HPDE6-E6E7 (cell line): Measurements from ENCODE around the gene C19orf73.
A peak's percentile ranks its signal among the peaks of the same experiment; 100 is the strongest.
"Not testable (repeated sequence)": the region's sequence is repeated elsewhere in the genome, so short reads cannot be mapped to it uniquely, and the experiment has no call there.

ENCODE experiments used
- DNase-seq: peaks from one replicate; pipeline ENCODE4 v3.0.0; 2011; ENCODE audit warnings: missing footprints; ENCODE audit errors: extremely low spot score

C19orf73 gene

DNA sequence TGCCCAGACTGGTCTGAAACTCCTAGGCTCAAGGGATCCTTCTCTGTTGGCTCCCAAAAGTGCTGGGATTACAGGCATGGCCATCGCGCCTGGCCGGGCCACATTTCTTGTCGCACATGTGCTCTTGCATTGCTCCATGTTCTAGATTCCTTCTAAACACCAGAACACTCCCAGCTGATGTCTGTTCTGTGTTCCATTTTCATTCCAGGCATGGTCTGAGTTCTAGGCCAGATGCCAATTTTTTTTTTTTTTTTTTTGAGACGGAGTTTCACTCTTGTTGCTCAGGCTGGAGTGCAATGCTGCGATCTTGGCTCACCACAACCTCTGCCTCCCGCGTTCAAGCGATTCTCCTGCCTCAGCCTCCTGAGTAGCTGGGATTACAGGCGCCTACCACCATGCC is 2.9 kb upstream of the C19orf73 start:
- not testable (repeated sequence) for DNase-seq

GRCh38 chr19:49120868-49121267 is 1.9 kb upstream of the C19orf73 start:
- DNase-seq: no peak

DNA sequence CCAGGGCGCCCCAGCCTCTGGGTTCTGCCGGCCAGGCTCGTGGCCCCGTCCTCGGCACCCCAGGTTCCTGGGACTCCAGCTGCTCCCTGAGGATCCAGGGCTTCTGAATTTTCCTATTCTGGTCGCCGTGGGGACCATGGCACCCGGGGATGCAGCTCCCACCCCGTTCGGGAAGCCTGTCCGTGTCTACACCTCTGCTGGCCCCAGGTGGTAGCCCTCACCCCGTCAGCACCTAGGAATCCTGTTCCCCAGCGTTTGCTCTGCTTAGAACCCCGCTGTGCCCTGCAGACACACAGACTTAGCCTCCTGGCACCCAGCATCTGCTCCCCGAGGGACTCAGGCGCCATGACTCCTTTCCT is 1.4 kb upstream of the C19orf73 start:
- DNase-seq: no peak

DNA sequence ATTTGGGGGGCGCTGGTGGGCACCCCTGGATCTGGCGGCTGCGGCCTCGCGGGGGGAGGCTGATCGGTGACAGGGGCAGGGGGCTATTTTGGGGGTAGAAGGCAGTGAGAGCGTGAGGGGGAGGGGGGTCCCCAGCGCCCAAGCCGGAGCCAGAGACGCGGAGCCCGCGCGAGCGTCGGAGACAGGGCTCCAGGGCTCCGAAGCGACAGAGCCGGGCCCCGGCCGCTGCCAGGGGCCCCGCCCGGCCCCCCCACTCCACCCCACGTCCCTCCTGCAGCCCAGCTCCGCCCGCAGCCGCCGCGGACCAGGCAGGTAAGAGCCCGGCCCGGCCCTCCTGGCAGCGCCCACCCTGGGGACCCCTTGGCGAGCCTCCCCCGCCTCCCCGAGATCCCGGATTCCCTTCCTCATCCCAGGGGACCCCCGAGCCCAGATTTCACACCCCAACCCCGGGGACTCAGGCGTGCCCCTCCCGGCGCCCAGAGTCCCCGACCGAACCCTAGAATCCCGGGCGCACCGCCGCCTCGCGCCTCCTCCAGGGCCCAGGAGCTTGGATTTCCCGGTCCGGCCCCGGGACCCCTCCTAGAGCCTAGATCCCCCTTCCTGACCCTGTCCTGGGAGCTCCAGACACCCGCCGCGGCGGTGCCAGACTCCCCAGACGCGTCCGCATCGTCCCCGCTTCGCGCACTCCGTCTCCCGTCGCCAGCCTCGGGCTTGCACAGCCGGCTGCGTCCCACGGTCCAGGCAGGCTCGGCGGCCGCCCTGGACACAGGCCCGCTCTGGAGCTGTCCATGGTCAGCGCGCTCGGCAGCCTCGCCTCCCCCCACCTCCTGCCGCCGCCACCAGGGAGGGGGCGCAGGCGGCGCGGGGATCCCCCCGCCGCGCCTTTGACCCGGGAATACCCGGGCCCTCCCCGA is 725 bp upstream of the C19orf73 start, which contains the start of gene PPFIA3:
PPFIA3 (plus strand) TSS at position 134 of the 914 bp plus-strand sequence. CDS start 8,330 bp downstream, outside the sequence.
- DNase-seq: peak; percentile 47

GRCh38 chr19:49117677-49118564 is 1.0 kb downstream of the C19orf73 start:
- no peak for DNase-seq

DNA sequence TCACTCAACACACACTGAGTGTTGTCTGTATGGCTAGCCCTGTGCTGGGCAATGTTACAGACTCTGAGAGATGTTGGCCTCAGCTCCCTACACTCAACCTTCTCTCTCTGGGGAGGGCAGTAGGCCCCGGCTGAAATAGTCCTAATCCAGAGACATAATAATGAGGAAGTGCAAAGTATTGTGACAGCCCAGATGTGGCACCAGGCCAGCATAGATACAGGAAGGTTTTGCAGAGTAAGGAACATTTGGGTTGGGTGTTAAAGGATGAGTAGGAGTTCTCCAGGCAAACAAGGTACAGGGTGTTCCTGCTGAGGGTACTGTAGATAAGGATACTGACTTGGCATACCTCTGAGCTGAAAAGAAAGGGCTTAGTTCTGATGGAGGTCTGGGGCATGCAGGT is 2.4 kb downstream of the C19orf73 start:
- DNase-seq: no peak

GRCh38 chr19:49114630-49115363 is 4.1 kb downstream of the C19orf73 start:
- no peak for DNase-seq

GRCh38 chr19:49113762-49114629 is 4.9 kb downstream of the C19orf73 start, which contains the start of gene LIN7B:
Gene LIN7B (plus strand): TSS chr19:49114370. CDS start chr19:49114405, 35 bp downstream.
- DNase-seq: peak; percentile 78

DNA sequence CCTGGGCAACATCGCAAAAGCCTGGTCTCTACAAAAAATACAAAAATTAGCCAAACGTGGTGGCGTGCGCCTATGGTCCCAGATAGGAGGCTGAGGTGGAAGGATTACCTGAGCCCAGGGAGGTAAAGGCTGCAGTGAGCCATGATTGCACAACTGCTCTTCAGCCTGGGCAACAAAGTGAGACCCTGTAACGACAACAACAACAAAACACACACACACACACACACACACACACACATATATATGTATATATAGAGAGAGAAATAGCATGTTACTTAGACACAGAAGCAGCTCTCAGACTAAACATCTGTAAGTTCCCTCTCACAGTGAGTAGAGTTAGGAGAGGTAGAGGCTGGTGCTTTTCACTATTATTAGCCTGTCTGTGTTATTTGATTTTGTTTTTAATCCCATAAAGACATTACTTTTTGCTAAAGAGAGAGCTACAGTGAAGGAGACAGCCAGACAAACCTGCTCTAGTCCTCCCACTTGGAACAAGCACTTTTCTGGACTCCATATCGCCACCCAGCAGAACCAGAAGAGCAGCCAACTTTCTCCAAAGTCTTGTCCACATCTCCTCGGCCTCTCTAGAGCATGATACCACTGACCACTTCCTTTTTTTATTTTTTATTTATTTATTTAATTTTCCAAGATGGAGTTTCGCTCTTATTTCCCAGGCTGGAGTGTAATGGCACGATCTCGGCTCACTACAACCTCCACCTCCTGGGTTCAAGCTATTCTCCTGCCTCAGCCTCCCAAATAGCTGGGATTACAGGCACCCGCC is 7.5 kb downstream of the C19orf73 start:
- no peak for DNase-seq

DNA sequence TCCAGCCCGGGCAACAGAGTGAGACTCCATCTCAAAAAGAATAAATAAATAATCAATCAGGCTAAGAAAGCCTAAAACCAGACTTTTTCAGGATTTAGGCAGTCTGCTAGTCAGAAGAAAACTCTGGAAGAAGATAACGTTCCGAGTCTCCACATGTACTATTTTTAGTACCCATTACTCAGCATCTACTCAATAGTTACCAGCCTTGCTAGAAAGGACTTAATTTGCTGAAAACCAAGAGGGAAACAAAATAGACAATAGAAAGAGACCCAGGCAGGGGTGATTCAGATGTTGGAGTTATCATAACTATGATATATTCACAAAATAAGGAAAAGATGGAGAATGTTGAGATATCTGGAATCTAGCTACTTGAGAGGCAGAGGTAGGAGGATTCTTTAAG is 8.4 kb downstream of the C19orf73 start:
- no peak for DNase-seq

GRCh38 chr19:49109569-49110233 is 9.2 kb downstream of the C19orf73 start:
- DNase-seq: no peak

DNA sequence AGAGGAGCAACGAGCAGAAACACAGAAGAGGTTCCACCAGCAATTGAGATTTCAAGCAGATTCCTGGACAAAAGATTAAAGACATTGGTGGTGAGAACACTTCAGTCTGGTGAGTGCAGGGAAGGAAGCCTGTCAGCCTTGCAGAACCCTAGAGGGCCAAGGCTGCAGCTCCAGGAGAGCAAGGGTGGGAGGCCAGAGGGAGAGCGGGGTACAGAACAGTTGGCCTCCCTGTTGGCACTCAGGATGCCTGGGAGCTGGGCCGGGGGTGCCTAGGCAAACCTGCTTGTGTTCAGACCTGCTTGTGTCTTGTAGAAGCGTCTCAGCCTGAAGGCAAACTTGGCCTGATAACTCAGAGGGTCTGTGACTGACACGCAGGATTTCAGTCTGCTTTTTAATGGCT is 9.9 kb downstream of the C19orf73 start:
- DNase-seq: no peak

DNA sequence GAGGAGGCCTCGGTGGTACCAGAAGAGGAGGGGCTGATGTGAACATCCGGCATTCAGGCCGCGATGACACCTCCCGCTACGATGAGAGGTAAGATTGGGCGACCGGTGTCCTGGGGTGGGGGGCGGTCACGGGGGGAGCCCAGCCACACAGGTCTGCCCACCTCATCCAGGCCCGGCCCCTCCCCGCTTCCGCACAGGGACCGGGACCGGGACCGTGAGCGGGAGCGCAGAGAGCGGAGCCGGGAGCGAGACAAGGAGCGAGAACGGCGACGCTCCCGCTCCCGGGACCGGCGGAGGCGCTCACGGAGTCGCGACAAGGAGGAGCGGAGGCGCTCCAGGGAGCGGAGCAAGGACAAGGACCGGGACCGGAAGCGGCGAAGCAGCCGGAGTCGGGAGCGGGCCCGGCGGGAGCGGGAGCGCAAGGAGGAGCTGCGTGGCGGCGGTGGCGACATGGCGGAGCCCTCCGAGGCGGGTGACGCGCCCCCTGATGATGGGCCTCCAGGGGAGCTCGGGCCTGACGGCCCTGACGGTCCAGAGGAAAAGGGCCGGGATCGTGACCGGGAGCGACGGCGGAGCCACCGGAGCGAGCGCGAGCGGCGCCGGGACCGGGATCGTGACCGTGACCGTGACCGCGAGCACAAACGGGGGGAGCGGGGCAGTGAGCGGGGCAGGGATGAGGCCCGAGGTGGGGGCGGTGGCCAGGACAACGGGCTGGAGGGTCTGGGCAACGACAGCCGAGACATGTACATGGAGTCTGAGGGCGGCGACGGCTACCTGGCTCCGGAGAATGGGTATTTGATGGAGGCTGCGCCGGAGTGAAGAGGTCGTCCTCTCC is 11.1 kb downstream of the C19orf73 start:
- DNase-seq: no peak

- no peak for DNase-seq
These were observed 12.3 kb downstream of the C19orf73 start for GRCh38 chr19:49106648-49107135.

DNA sequence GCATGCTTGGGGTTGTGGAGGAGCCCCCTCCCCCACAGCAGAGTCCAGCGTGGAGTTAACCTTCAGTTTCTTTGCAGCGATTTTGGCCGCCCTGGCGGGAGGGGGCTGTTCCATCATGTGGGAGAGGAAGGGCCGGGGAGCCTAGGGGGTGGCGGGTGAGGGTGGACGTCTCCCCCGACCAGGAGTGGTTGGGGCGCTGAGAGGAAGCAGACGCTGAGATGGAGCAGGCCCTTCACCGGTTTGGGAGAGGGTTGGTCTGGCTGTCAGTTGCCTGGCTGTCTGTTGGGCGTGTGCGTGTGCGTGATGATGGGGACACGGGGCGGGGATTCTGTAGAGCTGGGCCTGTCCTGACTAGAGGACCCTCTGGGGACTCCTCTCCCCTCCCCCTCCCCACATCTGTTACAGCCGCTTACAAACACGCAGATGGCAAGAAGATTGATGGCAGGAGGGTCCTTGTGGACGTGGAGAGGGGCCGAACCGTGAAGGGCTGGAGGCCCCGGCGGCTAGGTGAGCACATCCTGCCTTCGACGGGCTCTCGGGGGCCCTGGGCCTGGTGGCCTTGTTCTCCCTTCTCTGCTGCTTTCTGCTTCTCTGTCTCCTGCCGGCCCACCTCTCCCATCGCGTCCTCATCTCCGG is 14.6 kb downstream of the C19orf73 start:
- DNase-seq: no peak

DNA sequence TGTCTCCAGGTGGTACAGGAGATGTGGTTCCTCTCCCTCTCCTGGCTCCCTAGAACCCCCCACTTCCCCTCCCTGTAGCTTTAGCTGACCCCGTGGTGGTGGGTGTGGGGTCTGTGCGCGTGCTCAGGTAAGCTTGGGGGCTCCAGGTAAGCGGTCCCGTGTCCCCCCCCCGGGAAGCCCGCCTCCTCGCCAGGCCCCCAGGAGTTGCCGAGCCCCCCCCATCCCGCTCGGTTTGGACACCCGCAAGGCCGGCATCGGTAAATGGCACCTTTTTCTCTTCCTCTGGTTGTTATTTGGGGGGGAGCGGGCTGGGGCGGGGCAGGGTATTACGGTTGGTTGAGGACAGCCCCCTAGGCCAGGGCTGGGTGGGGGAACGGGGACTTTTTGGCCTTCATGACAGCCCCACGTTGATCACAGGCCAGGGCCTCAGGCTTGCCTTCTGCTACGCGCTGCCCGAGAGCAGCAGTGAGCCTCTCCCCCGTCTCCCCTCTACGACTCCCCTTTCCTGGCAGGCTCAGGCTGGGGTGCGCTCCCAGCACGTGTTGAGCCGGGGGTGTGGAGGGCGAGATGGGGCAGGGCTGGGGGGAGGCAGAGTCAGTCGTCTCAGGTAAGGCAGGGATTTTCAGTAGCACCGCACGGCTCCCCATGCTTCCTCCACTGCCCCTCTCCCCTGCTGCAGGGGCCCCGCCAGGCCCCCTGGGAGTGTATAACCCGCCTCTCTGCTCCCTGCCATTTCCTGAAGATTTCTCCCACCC is 15.4 kb downstream of the C19orf73 start:
- DNase-seq: no peak

DNA sequence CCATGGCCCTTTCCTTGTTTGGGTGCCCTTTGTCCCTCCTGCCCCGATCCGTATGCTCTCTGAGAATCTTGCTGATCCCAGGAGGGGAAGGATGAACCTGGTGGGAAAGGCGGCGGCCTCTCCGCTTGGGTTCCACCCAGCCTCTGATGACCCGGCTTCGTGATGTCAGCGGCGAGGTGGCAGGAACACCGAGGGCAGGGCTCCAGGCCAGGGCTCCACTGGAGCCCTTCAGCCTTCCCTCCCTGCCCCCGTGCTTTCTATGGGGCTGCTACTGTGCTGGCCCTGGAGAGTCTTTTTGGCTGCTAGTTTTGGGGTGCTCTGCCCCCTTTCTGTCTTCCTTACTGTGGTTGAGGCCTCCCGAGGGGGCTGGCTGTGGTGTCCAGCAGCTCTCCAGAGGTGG is 16.6 kb downstream of the C19orf73 start:
- DNase-seq: no peak
